Measurements from ENCODE around the gene ADGRV1. TPM values are rescaled to one million over a fixed set of nuclear protein-coding genes. Genes with fewer than 3 reads are reported as not detected.

The ADGRV1 gene
- total and polyA plus RNA-seq, 12 donors, result 129 to 2,577 (median 695) TPM

- no peak for DNase-seq
- Histone ChIP-seq H3K9me3 (replicated peaks in 1 of 3) (no peaks in the 10 kb centered on the region), H3K27me3 (peaks cover 4% of the 10 kb centered on the region), H3K4me1 (replicated peaks in 1 of 2) (no peaks in the 10 kb centered on the region), H3K4me3 (no peak overlapping the region), H3K27ac (no peak overlapping the region), H3K36me3 (replicated peaks in 1 of 2) (no peaks in the 10 kb centered on the region)
- TF ChIP-seq CTCF (IDR thresholded peaks at IDR 0.05) (no peak), POLR2A (IDR thresholded peaks at IDR 0.05) (no peak)
- intact Hi-C loops (cut with DNase I), result no loop called here
- WGBS, 4 donors, result 26 to 34% (median 29%) methylated on average over 5 of the region's 5 CpGs
These were observed 10.5 kb upstream of the ADGRV1 start for GRCh38 chr5:90548069-90548593.

DNA sequence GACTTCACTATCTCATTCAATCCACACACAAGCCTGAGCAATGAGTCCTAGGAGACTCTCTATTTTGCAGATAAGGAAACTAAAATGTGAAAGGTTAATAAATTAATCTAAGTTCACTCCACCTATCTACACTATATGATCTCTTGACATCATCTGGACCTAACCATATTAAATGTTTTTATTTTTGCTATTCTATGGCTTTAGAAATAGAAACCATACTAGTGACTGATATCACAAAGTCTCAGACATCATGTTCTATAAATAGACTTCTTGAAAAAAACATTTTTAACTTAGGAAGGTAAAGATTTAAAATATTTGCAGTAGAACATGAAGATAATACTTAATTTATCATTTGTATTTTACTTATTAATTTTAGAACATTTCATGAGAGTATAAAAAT is 9.4 kb upstream of the ADGRV1 start:
- TF ChIP-seq CTCF (IDR thresholded peaks at IDR 0.05), result no peak
- TF ChIP-seq POLR2A (IDR thresholded peaks at IDR 0.05), result no peak
- Histone ChIP-seq H3K9me3 (replicated peaks in 1 of 3) (no peaks in the 10 kb centered on the region), H3K36me3 (replicated peaks in 1 of 2) (no peaks in the 10 kb centered on the region), H3K4me1 (replicated peaks in 1 of 2) (no peaks in the 10 kb centered on the region), H3K27me3 (peaks cover 4% of the 10 kb centered on the region), H3K4me3 (no peak overlapping the region), H3K27ac (no peak overlapping the region)
- no peak for DNase-seq
- intact Hi-C loops (cut with DNase I), result no loop called here

GRCh38 chr5:90549729-90550275 is 8.8 kb upstream of the ADGRV1 start:
- Histone ChIP-seq H3K27me3 (peaks cover 4% of the 10 kb centered on the region), H3K4me3 (no peak overlapping the region), H3K27ac (no peak overlapping the region), H3K9me3 (replicated peaks in 1 of 3) (no peaks in the 10 kb centered on the region), H3K36me3 (replicated peaks in 1 of 2) (no peaks in the 10 kb centered on the region), H3K4me1 (replicated peaks in 1 of 2) (no peaks in the 10 kb centered on the region)
- WGBS, 4 donors, result 53 to 59% (median 55%) methylated on average over 2 of the region's 2 CpGs
- TF ChIP-seq CTCF (IDR thresholded peaks at IDR 0.05), result no peak
- TF ChIP-seq POLR2A (IDR thresholded peaks at IDR 0.05), result no peak
- DNase-seq, result no peak
- intact Hi-C loops (cut with DNase I), result no loop called here

DNA sequence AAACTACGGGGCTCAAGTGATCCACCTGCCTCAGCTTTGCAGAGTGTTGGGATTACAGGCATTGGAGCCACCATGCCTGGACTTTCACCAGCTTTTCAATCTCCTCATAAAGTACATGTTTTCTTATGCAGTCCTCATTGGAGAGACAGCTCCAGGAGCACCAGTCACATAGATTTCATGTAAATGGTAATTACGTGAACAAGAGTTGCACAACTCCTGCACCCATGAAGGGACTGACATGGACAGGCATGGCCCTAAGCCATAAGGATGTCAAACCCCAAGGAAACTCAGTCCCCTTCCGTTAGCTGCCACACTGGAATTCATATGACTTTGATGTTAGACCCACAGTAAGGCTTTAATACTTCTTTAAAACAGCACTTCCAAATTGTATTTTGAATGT is 7.6 kb upstream of the ADGRV1 start:
- Histone ChIP-seq H3K36me3 (replicated peaks in 1 of 2) (no peaks in the 10 kb centered on the region), H3K4me1 (replicated peaks in 1 of 2) (no peaks in the 10 kb centered on the region), H3K27ac (no peak overlapping the region), H3K4me3 (no peak overlapping the region), H3K9me3 (replicated peaks in 1 of 3) (no peaks in the 10 kb centered on the region), H3K27me3 (peaks cover 4% of the 10 kb centered on the region)
- TF ChIP-seq CTCF (IDR thresholded peaks at IDR 0.05) (no peak), POLR2A (IDR thresholded peaks at IDR 0.05) (no peak)
- 63 to 76% (median 74%) methylated on average over 3 of the region's 3 CpGs for WGBS, 4 donors
- intact Hi-C loops (cut with DNase I), result no loop called here
- no peak for DNase-seq
